ENCODE results near the gene CYLD.

The CYLD gene

GRCh38 chr16:50842589-50842988 is 100.7 kb downstream of the CYLD start:
- DNase-seq (ENCODE audit: low read depth in 2 of 2), result no peak

DNA sequence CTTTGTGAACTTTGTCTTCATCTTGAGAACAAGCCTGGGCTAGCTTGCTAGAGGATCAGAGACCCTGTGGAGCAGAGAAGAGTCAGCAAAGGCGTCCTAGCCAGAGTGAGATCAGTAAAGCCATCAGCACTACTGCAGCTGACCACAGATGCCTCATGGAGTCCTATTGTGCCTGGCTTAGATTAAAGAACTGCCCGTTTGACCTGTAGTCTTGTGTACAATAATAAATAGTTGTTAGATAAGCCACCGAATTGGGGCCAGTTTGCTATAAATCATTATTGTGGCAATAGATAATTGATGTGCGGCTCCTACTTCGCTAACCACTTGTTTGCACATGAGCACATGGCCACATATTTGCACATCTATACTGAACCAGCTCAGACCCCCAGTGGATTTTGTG is 103.0 kb downstream of the CYLD start:
- DNase-seq (ENCODE audit: low read depth in 2 of 2), result no peak

GRCh38 chr16:50845296-50845695 is 103.4 kb downstream of the CYLD start:
- no peak for DNase-seq (ENCODE audit: low read depth in 2 of 2)

GRCh38 chr16:50846511-50846910 is 104.6 kb downstream of the CYLD start:
- no peak for DNase-seq (ENCODE audit: low read depth in 2 of 2)

GRCh38 chr16:50847166-50847565 is 105.3 kb downstream of the CYLD start:
- no peak for DNase-seq (ENCODE audit: low read depth in 2 of 2)

- DNase-seq (ENCODE audit: low read depth in 2 of 2), result no peak
Measured at GRCh38 chr16:50848755-50849514, 107.0 kb downstream of the CYLD start.

Measured in fibroblast of skin of left biceps (primary cell).